ENCODE results near the gene ERN1. TPM values are rescaled to one million over a fixed set of nuclear protein-coding genes. Genes with fewer than 3 reads are reported as not detected.

The ERN1 gene
- total RNA-seq, 2 donors from 2014 or later: 9.0 to 13.7 TPM

DNA sequence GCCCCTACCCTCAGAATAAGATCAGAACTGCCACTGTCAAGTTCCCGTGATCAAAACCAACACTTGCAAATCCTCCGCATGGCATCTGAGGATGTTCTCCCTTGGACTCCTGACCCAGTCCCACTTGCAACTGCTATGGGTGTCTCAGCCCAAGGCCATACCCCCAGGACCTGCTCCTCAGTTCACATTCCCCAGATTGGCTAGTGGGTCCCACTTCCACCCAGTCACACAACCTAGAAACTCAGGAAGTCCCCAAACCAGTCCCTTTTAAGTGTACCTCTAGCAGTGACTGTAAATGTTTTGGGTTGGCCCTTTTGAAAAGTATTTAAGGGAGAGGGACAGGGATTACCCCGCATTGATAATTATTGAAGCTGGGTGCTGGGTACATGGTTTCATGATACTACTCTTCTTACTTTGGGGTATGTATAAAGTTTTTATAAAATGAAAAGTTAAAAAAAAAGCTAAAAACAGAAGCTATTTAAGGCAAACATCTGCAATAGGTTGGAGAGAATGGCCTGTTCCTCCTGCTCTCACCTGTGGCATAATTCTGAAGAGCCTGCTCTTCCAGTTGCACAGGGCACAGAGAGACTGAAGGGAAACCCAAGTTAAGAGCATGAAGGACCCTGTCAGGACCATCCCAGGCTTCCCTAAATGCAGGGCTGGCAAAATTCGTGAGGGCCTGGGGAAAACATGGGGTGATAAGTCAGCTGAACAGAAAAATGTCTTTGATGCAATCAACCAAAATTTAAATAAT is 42.5 kb downstream of the ERN1 start:
- DNase-seq: no peak
- Histone ChIP-seq H3K9me3 (ENCODE audit: control insufficient read depth, low read length) (no peaks in the 10 kb centered on the region), H3K4me3 (ENCODE audit: low read length) (no peak overlapping the region), H3K27ac (ENCODE audit: low read depth, low read length) (no peak overlapping the region), H3K4me1 (ENCODE audit: control insufficient read depth, insufficient read depth, low read length) (no peaks in the 10 kb centered on the region), H3K36me3 (ENCODE audit: control insufficient read depth, insufficient read depth, low read length) (no peaks in the 10 kb centered on the region), H3K27me3 (ENCODE audit: control insufficient read depth, insufficient read depth, low read length, poor library complexity, severe bottlenecking) (no peaks in the 10 kb centered on the region), H3K9ac (ENCODE audit: extremely low read depth, low read length, poor library complexity, severe bottlenecking) (no peak overlapping the region)
- Mint-ChIP-seq H3K27me3 (ENCODE audit: insufficient read depth) (no peaks in the 10 kb centered on the region), H3K4me3 (no peak overlapping the region), H3K36me3 (ENCODE audit: low read depth) (peaks cover 2% of the 10 kb centered on the region), H3K9me3 (no peaks in the 10 kb centered on the region), H3K27ac (no peak overlapping the region), H3K4me1 (peaks cover 5% of the 10 kb centered on the region)
- WGBS, 2 experiments (ENCODE audit: insufficient coverage in 1 of 2, insufficient read length in 1 of 2): 77 to 100% methylated on average over 1 to 4 of the region's 4 CpGs
- TF ChIP-seq, protein P1, sequence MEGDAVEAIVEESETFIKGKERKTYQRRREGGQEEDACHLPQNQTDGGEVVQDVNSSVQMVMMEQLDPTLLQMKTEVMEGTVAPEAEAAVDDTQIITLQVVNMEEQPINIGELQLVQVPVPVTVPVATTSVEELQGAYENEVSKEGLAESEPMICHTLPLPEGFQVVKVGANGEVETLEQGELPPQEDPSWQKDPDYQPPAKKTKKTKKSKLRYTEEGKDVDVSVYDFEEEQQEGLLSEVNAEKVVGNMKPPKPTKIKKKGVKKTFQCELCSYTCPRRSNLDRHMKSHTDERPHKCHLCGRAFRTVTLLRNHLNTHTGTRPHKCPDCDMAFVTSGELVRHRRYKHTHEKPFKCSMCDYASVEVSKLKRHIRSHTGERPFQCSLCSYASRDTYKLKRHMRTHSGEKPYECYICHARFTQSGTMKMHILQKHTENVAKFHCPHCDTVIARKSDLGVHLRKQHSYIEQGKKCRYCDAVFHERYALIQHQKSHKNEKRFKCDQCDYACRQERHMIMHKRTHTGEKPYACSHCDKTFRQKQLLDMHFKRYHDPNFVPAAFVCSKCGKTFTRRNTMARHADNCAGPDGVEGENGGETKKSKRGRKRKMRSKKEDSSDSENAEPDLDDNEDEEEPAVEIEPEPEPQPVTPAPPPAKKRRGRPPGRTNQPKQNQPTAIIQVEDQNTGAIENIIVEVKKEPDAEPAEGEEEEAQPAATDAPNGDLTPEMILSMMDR (conservative IDR thresholded peaks at IDR 0.05): no peak

DNA sequence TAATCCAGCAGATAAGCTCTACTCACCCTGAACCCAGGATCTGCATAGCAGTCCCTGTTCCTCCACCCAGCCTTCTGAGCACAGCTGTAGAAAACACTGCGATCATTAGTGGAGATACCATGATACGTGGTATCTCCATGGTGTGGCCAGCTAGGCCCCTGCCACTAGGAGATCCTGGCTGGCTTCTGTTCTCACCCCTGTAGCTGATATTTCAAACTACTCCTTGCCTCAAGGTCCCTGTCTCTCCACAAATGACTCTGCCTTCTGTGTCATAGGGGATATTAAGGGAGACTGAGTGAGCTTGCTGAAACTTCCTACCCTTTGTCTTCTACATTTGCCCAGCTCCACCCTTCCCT is 44.3 kb downstream of the ERN1 start:
- WGBS, 2 experiments (ENCODE audit: insufficient coverage in 1 of 2, insufficient read length in 1 of 2): 86 to 91% methylated on average over 2 of the region's 2 CpGs
- Histone ChIP-seq H3K27me3 (ENCODE audit: control insufficient read depth, insufficient read depth, low read length, poor library complexity, severe bottlenecking) (no peaks in the 10 kb centered on the region), H3K4me3 (ENCODE audit: low read length) (no peak overlapping the region), H3K9ac (ENCODE audit: extremely low read depth, low read length, poor library complexity, severe bottlenecking) (no peak overlapping the region), H3K36me3 (ENCODE audit: control insufficient read depth, insufficient read depth, low read length) (no peaks in the 10 kb centered on the region), H3K9me3 (ENCODE audit: control insufficient read depth, low read length) (no peaks in the 10 kb centered on the region), H3K27ac (ENCODE audit: low read depth, low read length) (no peak overlapping the region), H3K4me1 (ENCODE audit: control insufficient read depth, insufficient read depth, low read length) (peaks cover 2% of the 10 kb centered on the region)
- no peak for DNase-seq
- no peaks in the 10 kb centered on the region for H3K9me3 Mint-ChIP-seq
- H3K4me3 Mint-ChIP-seq: no peak overlapping the region
- H3K4me1 Mint-ChIP-seq: peaks cover 5% of the 10 kb centered on the region
- no peak overlapping the region for H3K27ac Mint-ChIP-seq
- no peaks in the 10 kb centered on the region for H3K27me3 Mint-ChIP-seq (ENCODE audit: insufficient read depth)
- TF ChIP-seq, protein P1 (conservative IDR thresholded peaks at IDR 0.05): no peak
- H3K36me3 Mint-ChIP-seq (ENCODE audit: low read depth): no peaks in the 10 kb centered on the region

DNA sequence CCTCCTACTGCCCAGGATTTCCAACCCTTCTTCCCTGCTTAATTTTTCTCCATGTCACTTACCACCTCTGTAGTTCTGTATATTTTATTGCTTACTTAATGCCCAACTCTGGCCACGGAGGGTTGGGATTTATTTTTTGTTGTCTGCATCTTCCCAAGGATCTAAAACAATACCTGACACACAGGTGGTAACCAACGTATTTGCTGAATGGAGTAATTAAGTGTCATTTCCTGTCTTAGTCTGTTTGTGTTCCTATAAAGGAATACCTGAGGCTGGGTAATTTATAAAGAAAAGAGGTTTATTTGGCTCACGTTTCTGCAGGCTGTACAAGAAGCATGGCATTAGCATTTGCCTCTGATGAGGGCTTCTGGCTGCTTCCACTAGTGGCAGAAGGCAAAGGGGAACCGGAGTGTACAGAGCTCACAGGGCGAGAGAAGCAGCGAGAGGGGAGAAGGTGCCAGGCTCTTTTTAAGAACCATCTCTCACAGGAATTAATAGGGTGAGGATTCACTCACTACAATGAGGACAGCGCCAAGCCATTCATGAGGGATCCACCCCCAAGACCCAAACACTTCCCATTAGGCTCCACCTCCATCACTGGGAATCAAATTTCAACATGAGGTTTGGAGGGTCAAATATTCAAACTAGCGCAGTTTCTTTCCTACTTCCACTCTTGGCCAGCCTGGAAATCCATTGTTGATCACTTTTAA is 44.8 kb downstream of the ERN1 start:
- no peaks in the 10 kb centered on the region for H3K36me3 Mint-ChIP-seq (ENCODE audit: low read depth)
- no peaks in the 10 kb centered on the region for H3K9me3 Mint-ChIP-seq
- no peak overlapping the region for H3K4me3 Mint-ChIP-seq
- H3K4me1 Mint-ChIP-seq: peaks cover 5% of the 10 kb centered on the region
- Histone ChIP-seq H3K27me3 (ENCODE audit: control insufficient read depth, insufficient read depth, low read length, poor library complexity, severe bottlenecking) (no peaks in the 10 kb centered on the region), H3K4me3 (ENCODE audit: low read length) (no peak overlapping the region), H3K9me3 (ENCODE audit: control insufficient read depth, low read length) (no peaks in the 10 kb centered on the region), H3K36me3 (ENCODE audit: control insufficient read depth, insufficient read depth, low read length) (no peaks in the 10 kb centered on the region), H3K27ac (ENCODE audit: low read depth, low read length) (no peak overlapping the region), H3K4me1 (ENCODE audit: control insufficient read depth, insufficient read depth, low read length) (peaks cover 2% of the 10 kb centered on the region), H3K9ac (ENCODE audit: extremely low read depth, low read length, poor library complexity, severe bottlenecking) (no peak overlapping the region)
- DNase-seq: no peak
- no peaks in the 10 kb centered on the region for H3K27me3 Mint-ChIP-seq (ENCODE audit: insufficient read depth)
- WGBS, 2 experiments (ENCODE audit: insufficient coverage in 1 of 2, insufficient read length in 1 of 2): 60 to 73% methylated on average over 3 to 8 of the region's 8 CpGs
- TF ChIP-seq, protein P1 (conservative IDR thresholded peaks at IDR 0.05): no peak
- no peak overlapping the region for H3K27ac Mint-ChIP-seq
